Activated CD8-positive, alpha-beta memory T cell treated with anti-CD3 and anti-CD28 coated beads for 36 hours (primary cell): ENCODE results near the gene GRM4. TPM values are rescaled to one million over a fixed set of nuclear protein-coding genes. Genes with fewer than 3 reads are reported as not detected.

ENCODE experiments used
- CTCF ChIA-PET: fragments of 350-600 bp; sonication (Branson Sonifier 250); formaldehyde crosslinking; loops from one replicate; lab custom pipeline; 2021; ENCODE audit warnings: antibody characterized with exemption; lab: Charles Lee
- POLR2A ChIA-PET: fragments of 350-600 bp; sonication (Branson Sonifier 250); formaldehyde crosslinking; loops from one replicate; lab custom pipeline; 2021; ENCODE audit warnings: antibody characterized with exemption; lab: Charles Lee
- total RNA-seq, 2 experiments: library from RNA; stranded (reverse); gene quantifications; one replicate each; pipeline ENCODE4 v1.2.3, GENCODE V29; 2021

GRM4 gene
- total RNA-seq, 2 experiments from 2014 or later, result 0.08 TPM

DNA sequence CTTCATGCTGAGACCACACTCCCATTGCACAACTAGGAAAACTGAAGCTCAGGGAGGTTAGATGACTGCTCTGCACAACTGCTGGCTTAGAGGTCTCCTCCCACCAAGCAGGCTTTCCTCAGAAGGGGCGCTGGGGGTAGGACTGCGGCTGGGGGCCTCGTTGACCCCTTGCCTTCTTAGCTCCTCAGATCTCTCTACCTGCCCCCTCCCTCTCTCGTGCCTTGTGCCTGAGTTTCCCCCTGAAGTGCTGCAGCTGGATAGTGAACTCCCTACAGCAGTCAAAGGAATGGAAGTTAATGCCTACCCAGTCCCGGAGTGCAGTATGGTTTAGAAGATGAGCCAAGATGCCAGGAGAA is 149.8 kb downstream of the GRM4 start:
- ChIA-PET CTCF (no interaction called here), POLR2A (no interaction called here)

DNA sequence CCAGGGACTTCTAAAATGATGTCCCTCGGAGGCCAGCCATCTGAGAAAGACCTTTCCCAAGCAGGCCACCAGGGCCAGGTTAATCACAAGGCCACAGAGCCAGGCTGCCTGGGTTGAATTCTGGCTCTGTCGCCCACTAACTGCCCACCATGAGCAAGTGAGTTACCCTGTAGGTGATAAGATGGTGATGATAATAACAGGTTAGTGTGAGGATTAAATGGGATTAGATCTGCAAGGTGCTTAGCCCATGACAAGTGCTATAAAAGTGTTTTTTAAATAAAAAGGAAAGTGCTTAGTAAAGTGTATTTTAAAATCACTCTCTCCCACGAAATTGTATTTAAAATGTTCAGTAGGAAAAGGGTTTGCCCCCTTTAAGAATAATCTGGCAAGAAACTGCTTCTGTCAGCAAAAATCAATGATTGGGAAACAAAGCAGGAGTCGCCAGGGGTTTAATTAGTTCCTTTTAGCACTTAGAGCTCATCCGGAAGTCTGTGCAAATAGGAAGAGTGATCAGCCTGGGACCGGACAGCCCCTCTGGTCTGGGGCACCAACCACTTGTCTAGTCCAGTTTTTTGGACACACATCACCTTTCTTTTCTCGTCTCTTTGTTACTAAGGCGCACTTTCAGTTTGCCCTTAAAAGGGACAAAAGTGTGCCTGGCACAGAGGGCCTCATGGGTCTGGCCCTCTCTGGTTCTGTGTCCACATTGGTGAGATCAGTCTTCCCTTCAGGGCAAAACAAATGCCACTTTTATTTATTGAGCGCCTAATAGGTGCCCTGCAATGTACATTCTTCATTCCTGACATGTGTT is 150.4 kb downstream of the GRM4 start:
- ChIA-PET CTCF (no interaction called here), POLR2A (no interaction called here)

DNA sequence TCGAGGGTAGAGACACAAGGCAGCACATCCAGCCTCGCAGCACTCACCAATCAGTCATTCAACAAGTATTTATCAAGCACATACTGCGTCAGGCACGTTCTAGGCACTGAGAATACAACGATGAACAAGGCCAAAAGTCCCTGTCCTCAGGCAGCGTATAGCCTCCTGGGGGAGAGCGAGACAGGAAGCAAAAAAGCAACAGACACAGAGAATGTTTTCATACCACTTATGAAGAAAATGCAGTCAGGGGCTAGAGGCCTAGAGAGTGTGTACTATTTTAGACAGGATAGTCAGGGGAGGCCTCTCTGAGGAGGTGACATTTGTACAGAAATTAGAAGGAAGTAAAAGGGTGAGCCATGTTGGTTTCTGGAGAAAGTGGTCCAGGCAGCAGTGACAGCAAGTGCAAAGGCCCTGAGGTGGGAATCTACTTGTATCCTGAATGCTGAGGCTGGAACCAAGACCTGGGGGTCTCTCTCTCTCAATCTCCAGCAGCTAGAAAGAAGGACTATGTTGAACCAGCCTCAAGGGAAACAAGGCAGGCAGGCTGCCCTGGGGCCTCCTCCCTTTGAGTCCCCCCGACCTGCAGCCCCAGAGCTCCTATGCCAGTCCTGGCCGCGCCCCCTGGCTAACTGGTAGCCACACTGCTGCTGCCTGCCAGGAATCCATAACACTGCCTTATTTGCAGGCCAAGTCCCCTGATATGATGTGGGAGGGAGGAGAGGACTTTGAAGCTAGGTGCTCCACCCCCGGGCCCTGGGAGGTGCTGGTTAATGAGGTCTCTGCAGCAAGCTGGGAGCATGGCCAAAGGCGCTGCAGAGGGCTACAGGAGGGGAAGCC is 151.2 kb downstream of the GRM4 start:
- POLR2A ChIA-PET, result no interaction called here
- CTCF ChIA-PET, result no interaction called here

GRCh38 chr6:33993653-33994471 is 152.0 kb downstream of the GRM4 start:
- CTCF ChIA-PET, result no interaction called here

DNA sequence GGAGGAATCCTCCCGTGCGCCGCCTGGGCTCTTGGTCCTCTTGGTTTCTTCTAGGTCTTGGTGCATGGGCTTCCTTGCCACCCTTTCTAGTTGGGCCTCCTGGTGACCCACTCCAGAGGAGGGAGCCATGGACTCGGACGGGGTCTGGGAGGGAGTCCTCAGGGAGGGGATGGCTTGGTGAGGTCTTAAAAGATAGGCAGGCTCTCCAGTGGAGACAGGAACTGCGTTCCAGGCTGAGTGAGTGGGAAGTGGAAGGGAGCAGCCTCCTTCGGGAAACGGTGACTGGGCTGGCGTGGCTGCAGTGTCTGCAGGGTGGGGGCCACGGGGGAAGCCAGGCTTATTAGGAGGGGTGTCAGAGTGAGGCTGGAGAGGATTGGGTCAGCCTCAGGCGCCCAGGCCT is 152.8 kb downstream of the GRM4 start:
- CTCF ChIA-PET, result no interaction called here
- POLR2A ChIA-PET, result no interaction called here

More at GRCh38 chr6:33993653-33994471, 152.0 kb downstream of the GRM4 start:
- POLR2A ChIA-PET, result no interaction called here

DNA sequence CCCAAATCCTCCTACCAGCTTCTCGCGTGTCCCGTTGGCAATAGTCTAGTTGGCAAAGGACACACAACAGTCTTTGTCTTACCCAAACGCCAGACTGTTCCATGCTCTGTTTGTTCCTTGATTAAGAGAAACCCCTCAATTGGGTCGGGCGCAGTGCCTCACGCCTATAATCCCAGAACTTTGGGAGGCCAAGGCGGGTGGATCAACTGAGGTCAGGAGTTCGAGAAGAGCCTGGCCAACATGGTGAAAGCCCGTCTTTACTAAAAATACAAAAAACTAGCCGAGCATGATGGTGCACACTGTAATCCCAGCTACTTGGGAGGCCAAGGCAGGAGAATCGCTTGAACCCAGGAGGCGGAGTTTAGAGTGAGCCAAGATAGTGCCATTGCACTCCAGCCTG is 153.7 kb downstream of the GRM4 start:
- CTCF ChIA-PET, result no interaction called here

DNA sequence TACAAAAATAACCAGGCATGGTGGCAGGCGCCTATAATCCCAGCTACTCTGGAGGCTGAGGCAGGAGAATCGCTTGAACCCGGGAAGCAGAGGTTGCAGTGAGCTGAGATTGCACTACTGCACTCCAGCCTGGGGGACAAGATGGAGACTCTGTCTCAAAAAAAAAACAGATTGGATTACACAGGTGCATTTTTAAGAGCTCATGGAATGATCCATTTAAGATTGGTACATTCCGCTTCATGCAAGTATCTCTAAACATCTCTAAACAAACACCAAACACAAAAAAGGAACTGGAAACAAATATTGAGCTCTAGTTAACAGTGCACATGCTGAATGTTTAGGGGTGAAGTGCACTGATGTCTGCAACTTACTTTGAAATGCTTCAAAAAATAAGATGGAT is 154.3 kb downstream of the GRM4 start:
- ChIA-PET POLR2A (no interaction called here), CTCF (no interaction called here)

More for the DNA sequence above, 153.7 kb downstream of the GRM4 start:
- POLR2A ChIA-PET, result no interaction called here

GRCh38 chr6:33990061-33990541 is 155.8 kb downstream of the GRM4 start:
- ChIA-PET POLR2A (no interaction called here), CTCF (no interaction called here)

- ChIA-PET CTCF (no interaction called here), POLR2A (no interaction called here)
These were observed 156.7 kb downstream of the GRM4 start for GRCh38 chr6:33989016-33989854.

- ChIA-PET CTCF (interaction anchor here (2.1 kb wide), 1 partner anchor 217 kb away, joined by 5 read pairs; no protein-coding TSS in a partner anchor), POLR2A (no interaction called here)
These were observed 157.5 kb downstream of the GRM4 start for GRCh38 chr6:33988121-33989015.

- ChIA-PET POLR2A (no interaction called here), CTCF (interaction anchor here (2.1 kb wide), 1 partner anchor 216 kb away, joined by 5 read pairs; no protein-coding TSS in a partner anchor)
These were observed 158.3 kb downstream of the GRM4 start for GRCh38 chr6:33987531-33988021.

DNA sequence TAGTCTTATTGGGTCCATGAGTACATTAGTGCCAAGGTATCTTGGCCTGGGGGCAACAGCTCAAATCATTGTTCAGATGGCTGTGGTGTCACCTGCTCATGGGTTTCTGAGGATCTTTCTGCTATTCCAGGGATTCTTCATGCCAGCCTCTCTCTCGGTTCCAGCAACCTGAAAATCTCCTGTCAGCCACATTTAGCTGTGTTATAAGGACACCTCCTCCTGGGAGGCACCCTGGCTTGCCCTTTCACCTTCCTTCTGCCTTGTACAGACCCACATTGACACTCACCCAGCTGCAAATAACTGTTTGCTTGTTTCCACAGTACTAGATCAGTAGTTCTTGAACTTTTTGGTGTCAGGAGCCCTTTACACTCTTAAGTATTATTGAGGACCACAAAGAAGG is 159.9 kb downstream of the GRM4 start:
- CTCF ChIA-PET, result no interaction called here
- POLR2A ChIA-PET, result no interaction called here

DNA sequence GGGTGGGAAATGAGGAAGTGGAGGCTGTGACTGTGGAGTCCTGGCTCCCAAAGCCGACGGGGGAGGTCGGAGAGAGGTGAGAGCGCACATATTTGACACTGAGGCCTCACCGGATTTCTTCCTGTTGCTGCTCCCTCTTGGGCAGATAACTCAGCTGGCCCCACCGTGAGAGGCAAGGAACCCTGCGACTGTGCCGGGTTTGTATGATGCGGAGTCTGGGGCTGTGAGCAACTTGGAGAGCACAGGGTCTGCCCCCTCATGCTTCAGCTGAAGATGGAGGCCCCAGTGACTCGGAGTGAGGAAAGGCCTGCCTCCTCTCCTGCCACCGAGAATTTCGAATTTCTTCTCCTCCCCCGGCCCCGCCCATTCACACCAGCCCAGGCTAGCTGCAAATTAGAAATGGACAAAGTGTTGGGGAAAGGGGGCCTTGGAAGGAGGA is 160.6 kb downstream of the GRM4 start:
- ChIA-PET CTCF (no interaction called here), POLR2A (no interaction called here)

DNA sequence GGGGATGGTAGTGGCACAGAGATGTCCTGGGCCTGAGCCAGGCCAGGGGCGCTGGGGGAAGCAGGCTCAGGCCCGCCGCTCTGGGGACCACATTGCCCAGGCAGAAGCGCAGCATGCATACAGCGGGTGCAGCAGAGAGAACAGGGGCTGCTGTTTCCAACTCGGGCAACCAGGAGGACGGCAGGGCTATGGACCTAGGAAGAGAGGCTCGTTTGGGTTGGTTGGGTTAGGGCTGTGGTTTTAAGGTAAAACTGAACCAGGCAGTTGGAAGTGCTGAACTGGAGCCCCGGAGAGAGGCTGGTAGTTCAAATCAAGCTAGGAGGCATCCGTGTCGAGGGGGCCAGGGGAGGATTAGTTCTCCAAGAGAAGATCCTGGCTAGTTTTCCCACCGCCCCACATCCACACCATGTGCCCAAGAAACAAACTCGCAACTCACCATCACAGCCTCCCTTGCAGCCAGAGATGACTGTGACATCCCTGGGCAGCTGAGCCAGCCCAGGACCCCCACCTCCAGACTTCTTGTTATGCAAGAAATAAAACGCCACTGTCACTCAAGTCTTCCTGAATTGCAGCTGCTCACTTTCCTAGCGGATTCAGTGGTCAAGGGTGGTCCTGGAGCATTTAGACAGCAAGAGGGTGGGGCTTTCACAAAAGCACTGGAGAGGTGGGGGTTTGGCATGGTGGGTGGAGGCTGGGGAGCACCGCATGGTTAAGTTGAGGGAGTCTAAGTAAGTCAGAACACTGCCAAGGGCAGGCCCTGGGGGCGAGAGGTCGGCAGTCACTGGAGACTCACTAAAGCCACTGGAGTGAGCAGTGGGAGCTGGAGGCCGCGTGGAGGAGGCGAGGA is 161.2 kb downstream of the GRM4 start:
- CTCF ChIA-PET, result no interaction called here

GRCh38 chr6:33983721-33984465 is 162.0 kb downstream of the GRM4 start:
- ChIA-PET CTCF (no interaction called here), POLR2A (no interaction called here)

More for the DNA sequence above, 161.2 kb downstream of the GRM4 start:
- POLR2A ChIA-PET, result no interaction called here

DNA sequence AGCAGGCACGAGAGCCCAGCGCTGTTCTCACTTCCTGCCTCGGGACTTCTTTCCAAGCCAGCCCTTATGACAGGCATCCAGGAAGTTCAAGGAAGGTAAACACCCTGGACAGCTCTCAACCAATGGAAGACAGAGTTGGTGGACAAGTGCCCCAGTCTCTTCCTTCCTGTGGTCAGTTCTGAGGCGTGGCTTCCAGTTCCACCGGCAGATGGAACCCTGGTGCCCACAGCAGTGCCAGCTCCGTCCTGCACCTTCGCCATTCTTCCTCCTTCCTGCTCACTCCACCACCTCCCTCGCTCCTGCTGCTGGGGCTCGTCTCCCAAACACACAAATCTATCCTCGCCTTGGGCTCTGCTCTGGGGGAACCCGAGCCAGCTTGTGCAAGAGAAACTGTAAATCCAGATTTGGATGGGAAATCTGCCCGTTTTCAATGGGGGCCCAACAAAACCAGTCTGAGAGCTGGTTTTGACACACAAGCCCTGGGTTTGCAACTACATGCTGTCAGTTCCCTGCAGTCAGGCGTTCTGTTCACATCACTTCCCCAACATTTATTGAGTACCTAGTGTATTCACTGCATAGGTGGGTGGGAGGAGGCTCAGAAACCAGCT is 162.7 kb downstream of the GRM4 start:
- CTCF ChIA-PET, result no interaction called here
- POLR2A ChIA-PET, result no interaction called here
